HG03139 (cell line): Measurements from ENCODE around the gene PTPRE.

Source experiments
- ATAC-seq: cut with Tn5 transposase; IDR thresholded peaks from one replicate; pipeline ENCODE4 v1.9.1; 2021; ENCODE audit not compliant: unreplicated experiment

The PTPRE gene

DNA sequence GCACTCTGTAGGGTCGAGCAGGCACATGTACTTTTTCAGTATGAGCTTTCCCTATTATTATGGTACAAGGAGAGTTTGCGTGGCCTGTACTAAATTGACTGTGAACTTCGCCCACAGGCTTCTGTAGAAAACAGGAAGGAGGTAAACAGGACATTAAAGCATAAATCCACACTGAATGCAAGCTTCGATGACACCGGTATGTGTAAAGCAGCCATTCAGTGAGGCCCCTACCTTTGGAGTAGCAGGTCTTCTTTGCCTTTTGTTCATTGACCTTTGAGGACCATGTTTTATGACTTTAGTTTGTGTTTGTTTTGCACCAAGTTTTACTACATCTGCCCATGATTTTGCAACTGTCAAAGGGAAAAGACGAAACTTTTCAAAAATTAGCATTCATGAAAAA, 204.8 kb downstream of the PTPRE start:
- no peak for ATAC-seq

DNA sequence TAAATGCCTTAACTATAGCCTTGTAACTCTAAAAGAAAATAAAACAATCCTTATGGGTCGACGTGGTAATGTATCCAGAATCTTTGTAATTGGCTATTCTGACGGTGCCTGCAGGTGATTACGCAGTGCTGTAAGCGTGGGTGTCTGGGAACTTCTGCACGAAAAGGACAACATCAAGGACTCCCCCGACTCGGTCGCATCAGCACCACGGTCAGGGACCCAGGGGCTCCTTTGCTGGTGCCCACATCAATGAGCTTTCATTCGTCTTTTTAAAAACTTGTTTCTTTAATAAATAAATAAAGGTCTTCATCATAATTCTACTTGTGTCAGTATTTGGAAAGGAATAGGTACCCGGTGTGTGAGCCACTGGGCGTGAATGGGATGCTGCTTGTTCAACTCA, 206.1 kb downstream of the PTPRE start:
- ATAC-seq: no peak

DNA sequence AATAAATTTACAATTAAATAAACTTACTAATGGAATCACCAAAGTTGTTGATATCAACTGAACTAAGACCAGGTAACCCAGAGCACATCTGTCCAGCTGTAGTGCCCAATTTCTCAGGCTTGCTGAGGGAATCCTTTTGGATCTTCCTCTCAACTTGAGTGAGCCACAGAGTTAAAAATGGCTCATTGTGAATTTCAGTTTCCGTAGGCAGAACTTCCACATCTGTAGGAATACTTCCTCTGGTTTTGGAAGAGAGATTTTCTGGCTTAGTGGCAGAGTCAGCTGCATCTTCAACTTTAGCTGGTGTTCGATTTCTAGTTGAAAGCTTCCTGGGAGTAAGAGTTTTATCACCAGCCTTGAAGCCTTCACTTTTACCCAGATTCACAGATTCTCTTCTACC, 208.0 kb downstream of the PTPRE start:
- no peak for ATAC-seq

DNA sequence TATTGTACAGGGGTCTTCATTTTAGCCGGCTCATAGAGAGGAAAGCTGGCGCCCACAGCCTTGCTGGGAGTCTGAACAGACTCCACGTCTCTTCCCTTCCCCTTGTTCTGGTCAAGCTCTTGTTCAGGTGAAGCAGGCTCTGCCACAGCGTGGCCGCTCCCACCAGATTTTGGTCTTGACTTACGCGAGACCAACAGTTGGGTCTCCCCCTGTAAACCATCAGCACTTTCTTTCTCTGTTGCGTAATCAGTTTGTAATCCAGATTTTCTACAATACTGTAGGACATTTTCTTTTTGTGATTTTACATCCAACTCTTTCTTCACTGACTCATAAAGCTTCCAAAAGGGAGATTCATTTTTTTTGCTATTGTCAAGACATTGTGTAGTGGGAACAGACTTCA, 208.5 kb downstream of the PTPRE start:
- no peak for ATAC-seq

DNA sequence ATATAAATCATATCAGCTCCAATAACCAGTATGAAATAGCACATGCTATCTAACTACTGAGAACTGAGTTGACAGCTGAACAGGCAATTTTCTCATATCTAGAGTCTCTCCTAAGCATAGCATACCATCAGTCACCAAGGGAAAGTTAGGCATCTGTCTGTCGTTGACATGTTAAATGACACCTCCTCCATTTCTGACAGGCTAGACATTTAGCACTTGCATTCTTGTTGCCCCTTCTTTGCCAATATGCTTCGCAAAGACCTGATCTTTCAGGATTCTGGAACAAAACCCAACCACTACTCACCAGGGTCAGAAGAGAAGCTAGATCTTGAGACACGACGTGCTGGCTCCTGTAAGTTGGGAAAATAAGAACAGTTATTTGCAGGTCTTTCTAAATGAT, 209.3 kb downstream of the PTPRE start:
- no peak for ATAC-seq

DNA sequence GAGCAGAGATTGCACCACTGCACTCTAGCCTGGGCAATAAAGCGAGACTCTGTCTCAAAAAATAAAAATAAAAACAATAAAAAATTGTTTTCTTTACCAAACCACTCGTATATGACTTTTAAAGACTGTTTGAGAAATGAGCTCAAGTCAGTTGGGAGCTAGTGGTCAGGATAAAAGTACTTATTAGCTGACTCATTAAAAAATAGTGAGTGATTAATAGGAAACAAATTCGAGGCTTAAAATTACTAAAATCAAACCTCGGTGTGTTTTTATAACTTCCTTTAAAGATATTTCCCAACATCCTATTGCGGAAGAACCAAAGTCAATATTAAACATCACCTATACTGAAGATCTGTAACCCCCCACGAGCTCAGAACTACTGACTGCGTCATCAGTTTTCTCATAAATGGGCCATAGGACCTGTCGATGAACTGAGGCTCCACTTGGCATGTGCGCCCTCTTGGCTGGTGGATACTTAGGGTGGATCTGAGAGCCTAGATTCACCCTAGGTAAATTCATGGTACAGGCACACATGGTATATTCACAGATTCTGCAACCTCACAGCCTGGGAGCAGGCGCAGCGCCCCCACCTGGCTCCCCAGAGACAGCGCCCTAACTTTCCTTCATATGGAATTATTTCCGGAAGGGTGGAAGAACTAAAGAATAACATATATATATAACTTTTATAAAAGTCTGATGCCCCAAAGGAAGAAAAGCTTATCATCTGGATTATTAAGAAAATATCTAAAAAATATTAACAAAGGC, 210.1 kb downstream of the PTPRE start:
- ATAC-seq: no peak

DNA sequence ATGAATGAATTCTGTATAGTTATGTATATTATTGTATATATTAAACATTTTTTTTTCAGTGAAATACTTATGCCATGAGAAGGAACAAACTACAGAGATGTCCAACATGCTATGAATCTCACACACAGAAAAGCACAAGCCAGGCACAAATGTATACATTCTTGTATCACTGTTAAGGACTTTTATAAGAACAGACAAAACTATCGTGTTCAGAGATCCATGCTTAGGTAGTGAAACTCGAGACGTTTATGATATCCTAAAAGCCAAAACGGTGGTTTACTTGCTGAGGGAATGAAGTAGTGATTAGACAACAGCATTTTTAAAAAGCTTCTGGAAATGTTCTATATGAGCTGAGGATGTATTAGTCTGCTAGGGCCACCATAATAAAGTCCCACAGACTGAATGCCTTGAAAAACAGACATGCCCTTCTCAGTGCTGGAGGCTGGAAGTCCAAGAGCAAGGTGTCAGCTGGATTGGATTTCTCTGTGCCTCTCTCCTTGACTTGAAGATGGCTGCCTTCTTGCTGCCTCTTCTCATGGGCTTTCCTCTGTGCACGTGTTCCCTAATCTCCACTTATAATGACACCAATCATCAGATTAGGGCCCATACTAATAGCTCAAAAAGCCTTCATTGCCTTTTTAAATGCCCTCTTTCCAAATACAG, 215.0 kb downstream of the PTPRE start:
- ATAC-seq: no peak

DNA sequence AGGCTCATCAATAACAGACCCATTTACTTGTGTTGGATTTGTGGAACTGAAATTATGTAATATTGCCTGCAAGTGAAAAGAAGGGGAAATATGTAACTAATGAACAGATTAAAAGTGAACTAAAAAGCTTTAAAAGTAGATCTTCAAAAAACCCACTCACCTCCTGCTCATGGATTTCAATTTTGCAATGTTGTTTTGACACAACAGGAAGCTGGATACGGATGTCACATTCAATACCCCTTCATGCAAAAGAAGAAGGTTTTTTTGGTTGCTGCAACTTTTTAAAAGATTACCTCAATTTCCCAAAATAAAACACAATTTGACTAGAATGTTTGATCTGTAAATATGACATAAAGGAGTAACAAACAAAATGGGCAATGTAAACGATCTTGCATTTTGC, 216.0 kb downstream of the PTPRE start:
- ATAC-seq: no peak

DNA sequence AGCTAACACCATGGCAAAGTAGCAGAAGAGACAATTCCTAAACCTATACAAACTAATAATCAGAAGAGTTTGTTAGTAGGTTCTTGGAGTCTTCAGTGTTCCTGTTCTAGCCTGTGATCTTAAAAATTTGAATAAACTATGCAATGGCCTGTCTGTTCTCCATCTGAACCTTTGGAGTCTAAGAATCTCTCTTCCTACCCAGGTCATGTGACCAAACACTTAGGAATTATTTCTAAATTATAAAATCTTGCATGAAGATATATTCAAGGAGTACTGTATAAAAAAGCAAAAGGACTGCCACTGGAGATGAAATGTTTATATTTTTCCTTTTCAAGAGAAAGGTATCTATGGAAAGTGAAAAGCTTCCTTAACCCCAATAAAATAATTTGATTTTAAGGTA, 216.9 kb downstream of the PTPRE start:
- ATAC-seq: no peak

DNA sequence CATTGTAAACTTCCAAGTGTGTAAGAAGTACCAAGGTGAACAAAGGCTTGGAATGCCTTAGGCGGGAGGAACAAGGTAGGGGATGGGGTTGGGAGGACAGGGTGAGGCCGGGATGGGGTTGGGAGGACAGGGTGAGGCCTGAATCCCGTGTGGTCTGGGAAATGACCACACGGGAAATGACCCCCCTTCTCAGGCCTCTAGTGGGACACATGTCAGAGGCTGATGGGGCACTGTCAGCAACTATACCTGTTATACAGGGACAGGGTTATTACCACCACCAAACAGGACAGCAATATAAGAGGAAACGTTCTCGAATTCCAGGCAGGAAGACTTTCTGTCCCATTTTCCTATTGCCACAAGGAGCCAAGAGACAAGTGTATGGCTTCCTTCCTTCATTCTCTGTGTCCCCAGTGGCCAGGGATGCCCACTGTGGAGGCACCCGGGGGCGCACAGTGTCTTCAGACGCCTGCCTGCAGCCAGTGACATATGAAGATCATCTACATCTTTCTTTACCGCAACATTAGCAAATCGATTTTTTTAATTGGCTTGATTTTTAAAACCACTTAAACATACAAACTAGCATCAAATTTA, 218.0 kb downstream of the PTPRE start:
- no peak for ATAC-seq

DNA sequence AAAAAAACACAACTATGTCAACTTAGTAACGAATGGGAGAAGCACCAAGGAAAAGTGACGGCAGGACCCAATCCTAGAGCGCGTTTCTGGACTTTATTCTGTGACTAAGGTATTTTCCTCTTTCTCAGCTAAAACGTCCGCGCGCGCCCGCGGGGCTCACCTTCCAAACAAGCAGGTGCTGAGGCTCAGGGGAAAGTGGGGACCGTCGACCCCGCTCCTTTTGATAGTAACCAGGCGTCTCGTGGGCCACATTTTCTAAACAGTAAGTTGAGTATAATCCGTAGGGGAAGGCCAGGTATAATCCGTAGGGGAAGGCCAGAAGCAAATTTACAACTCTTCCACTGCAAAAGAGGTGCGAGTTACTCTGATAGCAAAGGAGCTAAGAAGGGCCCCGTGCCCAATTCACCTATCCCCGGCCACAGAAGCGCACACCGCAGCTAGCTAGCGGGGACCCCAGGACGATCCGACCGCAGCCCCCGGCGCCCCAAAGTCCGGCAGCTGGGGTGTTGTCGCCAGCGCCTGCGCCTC, 218.6 kb downstream of the PTPRE start:
- ATAC-seq: no peak

DNA sequence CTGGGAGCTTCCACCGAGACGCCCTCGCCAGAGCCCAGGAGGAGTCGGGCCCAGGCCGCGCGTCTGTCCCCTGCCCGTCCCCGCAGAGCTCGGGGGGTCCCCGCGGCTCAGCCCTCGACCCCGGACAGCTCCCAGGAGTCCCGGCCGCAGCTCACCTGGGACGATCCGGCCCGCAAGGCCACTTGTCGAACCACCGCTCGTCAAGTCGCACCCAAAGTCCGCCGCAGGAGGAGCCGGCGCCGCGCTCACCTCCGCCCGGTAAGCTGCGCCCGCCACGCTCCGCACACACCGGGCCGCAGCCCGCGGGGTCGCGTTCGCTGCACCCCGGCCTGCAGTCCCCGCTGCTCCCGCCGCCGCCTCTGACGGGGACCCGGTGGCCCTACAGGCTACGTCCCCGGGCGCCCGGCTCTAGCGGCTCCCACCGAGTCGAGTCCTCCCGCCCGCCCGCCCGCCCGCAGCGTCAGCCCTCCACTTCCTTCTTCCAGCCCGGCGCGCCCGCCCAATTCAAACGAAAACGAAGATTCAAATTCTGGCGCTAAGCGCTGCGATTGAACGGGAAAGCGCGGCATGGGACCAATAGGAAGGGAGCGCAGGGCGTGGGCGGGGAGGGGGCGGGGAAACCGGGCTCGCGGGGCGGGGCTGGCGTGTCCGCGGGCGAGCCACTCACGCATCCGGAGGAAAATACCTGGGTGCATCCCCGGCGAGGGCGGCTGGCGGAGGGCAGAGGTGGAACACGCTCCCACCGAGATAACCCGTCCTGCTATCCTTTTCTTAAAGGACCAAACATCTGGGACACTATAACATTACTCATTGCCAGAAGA, 219.3 kb downstream of the PTPRE start, which contains the start of gene MKI67:
Gene MKI67, minus strand, starts transcription at position 480 of the 821 bp plus-strand sequence. CDS start 756 bp downstream, outside the sequence.
- peak; percentile 84 for ATAC-seq

DNA sequence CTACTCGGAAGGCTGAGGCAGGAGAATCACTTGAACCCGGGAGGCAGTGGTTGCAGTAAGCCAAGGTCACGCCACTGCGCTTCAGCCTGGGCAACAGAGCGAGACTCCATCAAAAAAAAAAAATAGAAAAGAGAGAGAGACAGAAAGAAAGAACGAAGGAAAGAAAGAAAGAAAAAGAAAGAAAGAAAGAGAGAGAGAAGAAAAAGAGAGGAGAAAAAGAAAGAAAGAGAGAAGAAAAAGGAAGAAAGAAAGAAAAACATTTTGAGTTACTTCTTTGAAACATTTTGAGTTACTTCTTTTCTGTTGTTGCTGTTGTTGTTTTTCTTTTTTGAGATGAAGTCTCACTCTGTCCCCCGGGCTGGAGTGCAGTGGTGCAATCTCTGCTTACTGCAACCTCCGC, 221.7 kb downstream of the PTPRE start:
- ATAC-seq: no peak

DNA sequence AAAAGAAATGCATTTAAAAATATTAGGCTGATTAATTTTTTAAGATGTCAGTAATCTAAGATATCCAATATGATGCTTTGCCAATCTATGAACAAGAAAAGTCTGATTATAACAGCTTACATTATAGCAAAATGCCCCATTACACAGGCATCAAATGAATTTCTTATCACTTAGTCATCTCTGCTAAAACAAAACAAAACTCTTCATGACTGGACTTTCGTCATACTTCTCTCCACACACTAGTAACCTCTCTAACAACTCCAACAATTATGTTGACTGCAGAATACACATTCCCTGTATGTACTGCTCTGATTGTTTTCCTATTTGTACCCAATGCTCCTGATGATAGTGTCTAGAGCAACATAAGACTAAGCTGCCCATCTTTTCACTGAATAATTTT, 223.1 kb downstream of the PTPRE start:
- no peak for ATAC-seq
